Endothelial cell of hepatic sinusoid (primary cell): ENCODE measurements around the gene ANKRD33.

Experiments
- in situ Hi-C: cut with HindIII; loops from 2 replicates; pipeline ENCODE4 v1.10.0; 2017; ENCODE audit warnings: low sequenced_read_pairs

ANKRD33 gene

DNA sequence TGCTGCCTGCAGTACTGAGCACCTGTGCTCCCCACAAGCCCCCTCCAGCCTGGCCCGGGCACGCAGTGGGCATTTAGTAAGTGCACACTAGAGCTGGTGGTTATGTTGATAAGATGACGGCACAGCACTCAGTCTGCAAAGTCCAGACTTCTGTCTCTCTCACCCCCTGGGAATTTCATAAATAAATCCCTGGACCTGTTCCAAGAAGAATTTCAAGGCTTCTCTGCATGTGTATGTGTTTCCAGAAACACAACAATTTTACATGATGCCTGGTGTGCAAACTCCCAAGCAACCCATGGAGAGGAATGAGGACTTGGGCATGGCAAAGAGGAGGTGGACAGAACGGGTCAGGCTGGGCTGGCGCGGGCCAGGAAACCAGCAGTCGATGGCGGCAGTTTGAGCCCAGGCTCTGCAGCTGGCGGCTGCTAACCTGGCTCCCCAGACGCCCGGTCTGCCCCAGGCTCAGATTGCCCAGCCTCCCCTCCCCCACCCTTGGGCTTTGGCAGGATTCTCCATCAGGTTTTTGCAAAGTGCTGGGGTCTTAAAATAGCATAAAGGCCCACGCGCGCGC is 53.2 kb downstream of the ANKRD33 start:
- in situ Hi-C loops, result no loop called here
